HCT116 (cell line): Measurements from ENCODE around the gene IFNA13. TPM values are rescaled to one million over a fixed set of nuclear protein-coding genes. Genes with fewer than 3 reads are reported as not detected.
A peak's percentile ranks its signal among the peaks of the same experiment; 100 is the strongest.

ENCODE experiments used
- ATAC-seq: fragments of 200-7000 bp; cut with Tn5 transposase; 2 replicates; pipeline ENCODE4 v1.9.1; 2020; ENCODE audit warnings: mild to moderate bottlenecking, moderate library complexity
- BruUV-seq: library from RNA; stranded (reverse); fragments of 400-500 nt; replicated peaks from 2 replicates; lab custom pipeline; 2021; lab: Mats Ljungman, UMichigan
- CTCF ChIA-PET: fragments of 300-600 bp; sonication (Branson Sonifier 250); formaldehyde crosslinking; loops from one replicate; lab custom pipeline; 2021; ENCODE audit warnings: antibody characterized with exemption; lab: Charles Lee
- POLR2A ChIA-PET: fragments of 300-600, 350-600 bp; sonication (Branson Sonifier 250); formaldehyde crosslinking; loops from one replicate; lab custom pipeline; 2021; ENCODE audit warnings: antibody characterized with exemption; lab: Charles Lee
- RAD21 ChIA-PET, 2 experiments: fragments of 300-600 bp; sonication (Branson Sonifier 250); formaldehyde crosslinking; loops; one replicate each; lab custom pipeline; 2023; ENCODE audit warnings: low total read pairs in 2 of 2; ENCODE audit not compliant: uncharacterized antibody in 2 of 2, unreplicated experiment in 2 of 2, low non-redundant PET in 1 of 2; lab: Charles Lee
- DNase-seq: peaks from one replicate; pipeline ENCODE4 v3.0.0-alpha.2; 2010; ENCODE audit warnings: low read depth, low spot score
- H2AFZ ChIP-seq: fragments of 200-600 bp; shearing (Covaris generic), sonication (generic); 2 replicates; pipeline ENCODE4 v1.6.1; 2017; ENCODE audit warnings: low read depth, mixed run types, mixed read lengths, antibody characterized with exemption, low read length; ENCODE audit not compliant: poor library complexity, severe bottlenecking
- H3K27ac ChIP-seq: 2 replicates; pipeline ENCODE4 v1.5.1; 2012; ENCODE audit warnings: low read depth, low read length
- H3K27me3 ChIP-seq: fragments of 200-600 bp; sonication (generic); 2 replicates; pipeline ENCODE4 v1.6.1; 2016; ENCODE audit warnings: mixed run types, low read length, mixed read lengths; ENCODE audit not compliant: insufficient read depth
- H3K36me3 ChIP-seq, 2 experiments: fragments of 200-500 bp in 1 of 2; fragments of 200-600 bp in 1 of 2; sonication (Bioruptor generic) in 1 of 2; sonication (generic) in 1 of 2; 2 replicates each; pipeline versions ENCODE4 v1.5.1 to v1.6.1; 2014 to 2016; ENCODE audit warnings: low read length in 2 of 2, inconsistent platforms in 1 of 2, mixed read lengths in 1 of 2, mixed run types in 1 of 2; ENCODE audit not compliant: insufficient read depth in 2 of 2, control insufficient read depth in 1 of 2
- H3K4me1 ChIP-seq, 2 experiments: fragments of 200-600 bp in 1 of 2; sonication (generic) in 1 of 2; 2 replicates each; pipeline versions ENCODE4 v1.5.1 to v1.6.1; 2012 to 2017; ENCODE audit warnings: low read length in 2 of 2, inconsistent platforms in 1 of 2, mild to moderate bottlenecking in 1 of 2, mixed read lengths in 1 of 2, mixed run types in 1 of 2, moderate library complexity in 1 of 2; ENCODE audit not compliant: insufficient read depth in 2 of 2, control insufficient read depth in 1 of 2
- H3K4me2 ChIP-seq: fragments of 200-600 bp; sonication (generic); 2 replicates; pipeline ENCODE4 v1.6.1; 2017; ENCODE audit warnings: mixed run types, low read length, mixed read lengths
- H3K4me3 ChIP-seq, 2 experiments: fragments of 200-600 bp in 1 of 2; sonication (generic) in 1 of 2; replicated peaks in 1 of 2; 2 replicates each; pipeline ENCODE4 v1.5.1; 2011 to 2016; ENCODE audit warnings: low read length in 2 of 2, control low read depth in 1 of 2, low read depth in 1 of 2, mild to moderate bottlenecking in 1 of 2, mixed read lengths in 1 of 2, mixed run types in 1 of 2
- H3K79me2 ChIP-seq: fragments of 200-600 bp; sonication (generic); 2 replicates; pipeline ENCODE4 v1.6.1; 2017; ENCODE audit warnings: mild to moderate bottlenecking, mixed run types, low read length, moderate library complexity, mixed read lengths; ENCODE audit not compliant: insufficient read depth
- H3K9ac ChIP-seq: fragments of 200-600 bp; sonication (generic); 2 replicates; pipeline ENCODE4 v1.6.1; 2016; ENCODE audit warnings: low read length, mixed read lengths
- H3K9me2 ChIP-seq: fragments of 200-600 bp; sonication (generic), shearing (Covaris generic); 2 replicates; pipeline ENCODE4 v1.6.1; 2017; ENCODE audit warnings: mixed run types, mild to moderate bottlenecking, moderate library complexity; ENCODE audit not compliant: insufficient read depth
- H3K9me3 ChIP-seq, 2 experiments: fragments of 200-500 bp in 1 of 2; fragments of 200-600 bp in 1 of 2; sonication (Bioruptor generic) in 1 of 2; sonication (generic) in 1 of 2; 2 replicates each; pipeline ENCODE4 v1.6.1; 2014 to 2017; ENCODE audit warnings: low read length in 2 of 2, mixed read lengths in 2 of 2, inconsistent platforms in 1 of 2, low read depth in 1 of 2, mild to moderate bottlenecking in 1 of 2, mixed run types in 1 of 2, moderate library complexity in 1 of 2; ENCODE audit not compliant: control insufficient read depth in 1 of 2, insufficient read depth in 1 of 2
- H4K20me1 ChIP-seq: fragments of 200-600 bp; sonication (generic), shearing (Covaris generic); 2 replicates; pipeline ENCODE4 v1.6.1; 2017; ENCODE audit warnings: mixed run types, mild to moderate bottlenecking, moderate library complexity; ENCODE audit not compliant: insufficient read depth
- ATF3 ChIP-seq: IDR thresholded peaks from 2 replicates; pipeline ENCODE4 v1.6.1; 2012
- CBX3 ChIP-seq: IDR thresholded peaks from 2 replicates; pipeline ENCODE4 v1.6.1; 2012; ENCODE audit warnings: low read depth
- CEBPB ChIP-seq: IDR thresholded peaks from 2 replicates; pipeline ENCODE4 v1.6.1; 2012; ENCODE audit warnings: low read depth
- CTCF ChIP-seq, 3 experiments: fragments of 200-600 bp in 1 of 3; sonication (generic) in 1 of 3; IDR thresholded peaks in 2 of 3; conservative IDR thresholded peaks in 1 of 3; 2 replicates each; pipeline ENCODE4 v1.5.1; 2012 to 2017; ENCODE audit warnings: low read depth in 2 of 3, low read length in 2 of 3, antibody characterized with exemption in 1 of 3, borderline replicate concordance in 1 of 3, control low read depth in 1 of 3, mild to moderate bottlenecking in 1 of 3, mixed read lengths in 1 of 3, mixed run types in 1 of 3, moderate library complexity in 1 of 3; ENCODE audit not compliant: insufficient read depth in 1 of 3
- EGR1 ChIP-seq: IDR thresholded peaks from 2 replicates; pipeline ENCODE4 v1.6.1; 2012; ENCODE audit warnings: low read depth
- ELF1 ChIP-seq: IDR thresholded peaks from 2 replicates; pipeline ENCODE4 v1.6.1; 2012; ENCODE audit warnings: low read depth, borderline replicate concordance
- EZH2 ChIP-seq: fragments of 200-600 bp; sonication (generic); IDR thresholded peaks from 2 replicates; pipeline ENCODE4 v1.6.1; 2017; ENCODE audit warnings: antibody characterized with exemption, mixed run types
- EZH2phosphoT487 ChIP-seq: fragments of 200-600 bp; IDR thresholded peaks from 2 replicates; pipeline ENCODE4 v1.6.1; 2018; ENCODE audit warnings: antibody characterized with exemption, borderline replicate concordance
- FOSL1 ChIP-seq: IDR thresholded peaks from 2 replicates; pipeline ENCODE4 v1.6.1; 2012; ENCODE audit warnings: low read depth
- JUND ChIP-seq: IDR thresholded peaks from 2 replicates; pipeline ENCODE4 v1.6.1; 2012
- MAX ChIP-seq: IDR thresholded peaks from 2 replicates; pipeline ENCODE4 v1.6.1; 2012
- POLR2A ChIP-seq: IDR thresholded peaks from 2 replicates; pipeline ENCODE4 v1.7.0; 2011; ENCODE audit warnings: borderline replicate concordance; ENCODE audit not compliant: insufficient read depth, insufficient read length; ENCODE audit errors: extremely low read depth
- RAD21 ChIP-seq: IDR thresholded peaks from 2 replicates; pipeline ENCODE4 v1.6.1; 2012; ENCODE audit warnings: low read depth, mild to moderate bottlenecking
- REST ChIP-seq: IDR thresholded peaks from 2 replicates; pipeline ENCODE4 v1.6.1; 2012; ENCODE audit warnings: low read depth
- SIN3A ChIP-seq: IDR thresholded peaks from 2 replicates; pipeline ENCODE4 v1.6.1; 2012; ENCODE audit warnings: low read depth
- SP1 ChIP-seq: IDR thresholded peaks from 2 replicates; pipeline ENCODE4 v1.6.1; 2012; ENCODE audit warnings: low read depth
- TCF7L2 ChIP-seq: IDR thresholded peaks from 2 replicates; pipeline ENCODE4 v1.7.0; 2011; ENCODE audit warnings: borderline replicate concordance, inconsistent platforms; ENCODE audit not compliant: insufficient read depth, insufficient read length; ENCODE audit errors: extremely low read depth
- YY1 ChIP-seq: IDR thresholded peaks from 2 replicates; pipeline ENCODE4 v1.6.1; 2011; ENCODE audit warnings: low read length, low read depth, moderate library complexity, mild to moderate bottlenecking; ENCODE audit not compliant: insufficient replicate concordance; ENCODE audit errors: extremely low read depth
- ZFX ChIP-seq: fragments of 450-650 bp; IDR thresholded peaks from 2 replicates; pipeline ENCODE4 v1.6.1; 2017
- ZNF274 ChIP-seq: fragments of 200-500 bp; sonication (Bioruptor generic); IDR thresholded peaks from 2 replicates; pipeline ENCODE4 v1.6.1; 2014; ENCODE audit warnings: mild to moderate bottlenecking, low read depth, low read length, inconsistent platforms
- intact Hi-C: fragments of 100-400 bp; cut with micrococcal nuclease; formaldehyde crosslinking; loops from 2 replicates; pipeline ENCODE4 v1.10.0; 2022
- total RNA-seq: library from RNA; stranded (reverse); gene quantifications from one replicate; pipeline ENCODE4 v1.2.1, GENCODE V29; 2021; ENCODE audit not compliant: unreplicated experiment

The IFNA13 gene
- total RNA-seq, 1 experiment from 2014 or later, result not detected

- Histone ChIP-seq H2AFZ (peak within 1 kb of the TSS; percentile 94), H3K36me3 (peaks cover 2 to 15% of the 10 kb centered on the region in 2 experiments; a peak in 3 of 4 replicates), H3K9me2 (no peaks in the 10 kb centered on the region), H3K27me3 (no peaks in the 10 kb centered on the region), H3K9me3 (no peaks in the 10 kb centered on the region), H3K9ac (peak within 1 kb of the TSS; percentile 88), H3K4me1 (peaks cover 3 to 23% of the 10 kb centered on the region in 2 experiments; a peak in 3 of 4 replicates), H3K27ac (peak within 1 kb of the TSS; percentile 82), H4K20me1 (no peaks in the 10 kb centered on the region), H3K4me2 (peak within 1 kb of the TSS; percentile 80), H3K4me3 (peak within 1 kb of the TSS; percentile 85 to 98), H3K79me2 (peaks cover 52% of the 10 kb centered on the region)
- DNase-seq (peak; percentile 83), ATAC-seq (peak; percentile 96)
- intact Hi-C loops, result loop anchor here (5.0 kb wide), 1 partner anchor 247 kb away; no protein-coding TSS in a partner anchor
- RAD21 ChIA-PET, result interaction anchor here in 1 of 2 experiments (0.6 kb wide), 1 partner anchor 136 kb away, joined by 3 read pairs; no protein-coding TSS in a partner anchor
- POLR2A ChIA-PET, result interaction anchor here (0.5 to 1.8 kb wide), 4 partner anchors 8 to 449 kb away, joined by 3 to 5 read pairs (median 3); no protein-coding TSS in a partner anchor
- BruUV-seq, result TSS peak; percentile 46
- CTCF ChIA-PET, result interaction anchor here (0.8 to 2.2 kb wide), 8 partner anchors 9 to 131 kb away, joined by 3 to 14 read pairs (median 9); no protein-coding TSS in a partner anchor
- TF ChIP-seq EZH2 (no peak), MAX (peak; percentile 57; the same call in 1 of the 2 replicates), ZFX (peak; percentile 100), YY1 (no peak), REST (no peak), TCF7L2 (no peak), ATF3 (no peak), CEBPB (no peak), JUND (no peak), CTCF (IDR thresholded peaks at IDR 0.05 in 2 of 3, conservative IDR thresholded peaks at IDR 0.05 in 1 of 3; ENCODE audit: borderline replicate concordance in 1 of 3, insufficient read depth in 1 of 3, low read depth in 2 of 3, low read length in 2 of 3) (no peak), CBX3 (no peak), ZNF274 (no peak), SP1 (no peak; the same call in 1 of the 2 replicates), POLR2A (peak; percentile 46), RAD21 (no peak), EZH2phosphoT487 (no peak), FOSL1 (no peak), EGR1 (no peak), SIN3A (peak; percentile 37), ELF1 (peak; percentile 76)
Measured at GRCh38 chr9:21334701-21335632, 32.9 kb downstream of the IFNA13 start, which contains the start of gene KLHL9. Gene KLHL9, minus strand, starts transcription at chr9:21335404. Its CDS starts 545 bp downstream, at chr9:21334859.
